ENCODE results near the gene HELZ.

- TF ChIP-seq YY1 (IDR thresholded peaks at IDR 0.05; ENCODE audit: insufficient read depth, insufficient read length) (no peak), SUZ12 (IDR thresholded peaks at IDR 0.05; ENCODE audit: extremely low read depth, insufficient read depth, insufficient read length) (no peak), ZNF274 (IDR thresholded peaks at IDR 0.05; ENCODE audit: low read depth, low read length) (no peak)
These were observed 190.4 kb downstream of the HELZ start for GRCh38 chr17:67054608-67055007.

Data from NT2/D1 (cell line).